HG02885 (cell line): ENCODE data around the gene OLFM1.

Source experiments
- ATAC-seq: cut with Tn5 transposase; IDR thresholded peaks from one replicate; pipeline ENCODE4 v1.9.1; 2021; ENCODE audit warnings: mild to moderate bottlenecking; ENCODE audit not compliant: unreplicated experiment, poor library complexity

Gene OLFM1

GRCh38 chr9:135075234-135076142 is 12.0 kb upstream of the OLFM1 start:
- no peak for ATAC-seq

DNA sequence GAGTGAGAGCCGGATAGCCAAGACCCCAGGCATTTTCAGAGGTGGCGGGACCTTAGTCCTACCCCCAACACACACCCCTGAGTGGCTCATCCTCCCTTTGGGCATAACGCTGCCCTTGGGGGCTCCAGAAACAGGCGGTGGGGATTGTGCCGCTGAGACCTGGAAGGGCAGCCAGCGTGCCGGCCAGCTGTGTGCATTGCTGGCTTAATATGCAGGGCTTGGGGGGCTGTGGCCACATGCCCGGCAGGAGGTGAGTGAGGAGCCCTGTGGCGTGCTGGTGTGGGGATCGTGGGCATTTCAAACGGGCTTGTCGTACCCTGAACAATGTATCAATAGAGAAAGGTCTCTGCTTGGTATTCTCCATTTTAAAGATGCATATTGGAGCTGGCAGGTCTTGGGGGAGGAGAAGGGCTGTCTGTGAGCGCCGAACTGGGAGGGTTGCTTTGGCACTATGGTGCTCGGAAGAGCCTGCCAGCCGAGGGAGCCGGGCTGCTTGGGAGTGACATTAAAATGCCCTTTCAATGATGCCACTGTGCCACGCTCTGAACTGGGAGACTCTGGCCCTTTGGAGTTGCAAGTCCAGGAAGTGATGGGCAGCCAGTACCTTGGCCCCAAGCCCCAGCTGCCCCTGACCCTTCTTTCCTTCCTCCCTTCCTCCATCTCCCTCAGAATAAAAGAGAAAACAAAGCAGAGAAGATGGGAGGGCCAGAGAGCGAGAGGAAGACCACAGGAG is 11.2 kb upstream of the OLFM1 start:
- ATAC-seq: no peak

GRCh38 chr9:135076876-135077430 is 10.5 kb upstream of the OLFM1 start:
- no peak for ATAC-seq

- no peak for ATAC-seq
Measured at GRCh38 chr9:135077497-135078200, 9.8 kb upstream of the OLFM1 start.

- ATAC-seq: no peak
Measured at GRCh38 chr9:135078361-135078821, 9.1 kb upstream of the OLFM1 start.

DNA sequence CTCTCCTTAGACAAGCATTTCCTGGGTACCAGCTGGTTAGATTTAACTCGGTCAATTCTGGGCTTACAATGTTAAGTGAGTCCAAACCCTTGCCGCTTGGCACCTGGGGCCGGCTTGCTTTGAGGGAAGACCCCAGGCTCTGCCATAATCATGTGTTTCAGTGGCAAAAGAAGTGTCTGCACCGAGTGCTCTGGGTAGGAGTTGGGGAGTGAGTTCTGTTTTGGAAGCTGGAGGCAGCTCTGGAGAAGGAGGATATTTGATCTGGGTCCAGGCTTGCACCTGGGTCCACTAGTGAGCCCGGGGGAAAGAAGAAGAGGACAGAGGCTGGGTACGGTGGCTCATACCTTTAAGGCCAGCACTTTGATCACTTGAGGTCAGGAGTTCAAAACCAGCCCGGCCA is 8.4 kb upstream of the OLFM1 start:
- ATAC-seq: no peak

- no peak for ATAC-seq
Measured at GRCh38 chr9:135079676-135080075, 7.8 kb upstream of the OLFM1 start.

DNA sequence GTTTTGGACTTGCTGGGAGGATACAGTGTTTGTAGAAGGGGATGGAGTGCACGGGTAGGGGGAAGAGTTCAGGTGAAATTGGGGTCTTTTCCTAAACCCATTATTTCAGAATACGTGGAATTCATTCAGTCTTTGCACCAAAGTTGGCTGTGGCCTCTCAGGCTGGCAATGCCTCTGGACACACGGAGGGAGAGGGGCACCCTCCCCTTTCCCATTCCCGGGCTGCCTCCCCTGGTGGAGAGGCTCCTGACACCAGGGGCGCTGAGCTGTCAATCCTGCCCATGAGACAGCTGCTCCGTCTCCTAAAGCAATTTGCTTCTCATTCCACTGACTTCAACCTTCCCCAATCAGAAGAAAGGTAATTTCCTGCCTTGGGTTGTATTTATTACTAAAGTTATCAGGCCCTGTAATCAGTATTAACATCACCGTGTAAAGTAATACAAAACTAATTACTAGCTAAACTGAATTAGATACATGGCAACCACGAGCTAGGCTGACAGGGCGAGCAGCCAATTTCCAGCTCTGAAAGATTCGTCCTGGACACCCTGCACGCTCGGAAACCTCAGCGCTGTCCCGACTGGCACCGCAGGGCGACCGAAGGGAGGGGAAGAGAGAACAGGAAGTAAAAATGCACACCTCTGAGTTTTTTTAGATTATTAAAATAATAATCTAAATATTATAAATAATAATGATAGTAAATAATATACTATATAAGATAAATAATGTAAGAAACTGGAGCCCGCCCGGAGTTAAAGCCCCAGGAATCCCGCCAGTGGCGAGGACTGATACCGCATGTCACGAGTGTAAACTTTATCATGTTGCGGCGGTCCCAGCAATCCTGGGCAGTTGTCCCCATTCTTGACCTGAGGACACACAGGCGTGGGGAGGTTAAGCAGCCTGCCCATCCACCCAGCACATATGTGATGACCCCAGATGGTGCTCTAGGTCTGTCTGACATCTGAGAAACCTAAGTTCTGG is 6.9 kb upstream of the OLFM1 start:
- ATAC-seq: no peak

GRCh38 chr9:135081264-135081660 is 6.2 kb upstream of the OLFM1 start:
- no peak for ATAC-seq

- no peak for ATAC-seq
Measured at GRCh38 chr9:135081731-135082130, 5.7 kb upstream of the OLFM1 start.

DNA sequence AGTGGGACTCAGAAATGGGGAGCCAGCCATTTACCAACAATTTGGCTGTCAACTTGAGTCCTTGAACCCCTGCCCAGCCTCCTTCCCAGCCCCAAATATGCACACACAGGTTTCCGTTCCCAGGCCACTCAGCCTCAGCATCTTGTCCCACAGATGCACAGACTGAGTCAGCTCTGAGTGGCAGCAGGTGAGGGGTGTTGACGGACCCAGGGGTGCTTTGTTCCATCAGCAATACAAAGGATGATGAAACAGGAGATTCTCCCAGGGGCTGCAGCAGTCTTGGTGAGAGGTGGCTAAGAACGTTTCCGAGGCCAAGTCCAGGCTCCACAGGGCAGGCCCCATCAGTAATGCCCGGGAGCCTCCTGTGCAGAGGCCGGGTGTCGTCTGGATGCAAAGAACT is 4.9 kb upstream of the OLFM1 start:
- ATAC-seq: no peak

DNA sequence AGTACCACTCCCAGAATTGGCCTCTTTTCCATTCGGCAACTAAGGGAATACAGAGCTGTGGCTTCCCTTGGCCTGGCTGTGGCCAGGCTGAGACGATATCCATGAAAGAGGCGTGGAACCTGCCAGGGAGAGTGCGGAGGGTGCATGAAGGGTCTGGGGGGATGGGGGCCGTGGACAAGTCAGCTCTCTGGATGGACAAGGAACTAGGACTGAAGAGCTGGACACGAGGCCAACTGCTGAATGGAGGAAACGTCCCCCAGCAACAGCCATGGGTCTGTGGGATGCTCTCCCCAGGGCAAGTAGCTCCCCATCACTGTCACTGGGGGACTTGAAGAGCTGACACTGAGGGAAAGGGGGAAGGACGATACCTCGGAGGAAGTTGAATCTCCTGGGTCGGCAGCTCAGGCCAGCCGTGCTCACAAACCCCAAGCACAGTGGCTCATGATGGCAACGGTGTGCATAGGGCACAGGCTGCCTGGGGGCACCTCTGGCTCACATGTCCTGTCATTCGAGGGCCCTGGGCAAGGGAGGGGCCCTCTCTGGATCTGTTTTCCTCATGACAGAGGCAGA is 4.1 kb upstream of the OLFM1 start:
- ATAC-seq: no peak

GRCh38 chr9:135083831-135084230 is 3.6 kb upstream of the OLFM1 start:
- no peak for ATAC-seq

- no peak for ATAC-seq
Measured at GRCh38 chr9:135084262-135084661, 3.2 kb upstream of the OLFM1 start.

DNA sequence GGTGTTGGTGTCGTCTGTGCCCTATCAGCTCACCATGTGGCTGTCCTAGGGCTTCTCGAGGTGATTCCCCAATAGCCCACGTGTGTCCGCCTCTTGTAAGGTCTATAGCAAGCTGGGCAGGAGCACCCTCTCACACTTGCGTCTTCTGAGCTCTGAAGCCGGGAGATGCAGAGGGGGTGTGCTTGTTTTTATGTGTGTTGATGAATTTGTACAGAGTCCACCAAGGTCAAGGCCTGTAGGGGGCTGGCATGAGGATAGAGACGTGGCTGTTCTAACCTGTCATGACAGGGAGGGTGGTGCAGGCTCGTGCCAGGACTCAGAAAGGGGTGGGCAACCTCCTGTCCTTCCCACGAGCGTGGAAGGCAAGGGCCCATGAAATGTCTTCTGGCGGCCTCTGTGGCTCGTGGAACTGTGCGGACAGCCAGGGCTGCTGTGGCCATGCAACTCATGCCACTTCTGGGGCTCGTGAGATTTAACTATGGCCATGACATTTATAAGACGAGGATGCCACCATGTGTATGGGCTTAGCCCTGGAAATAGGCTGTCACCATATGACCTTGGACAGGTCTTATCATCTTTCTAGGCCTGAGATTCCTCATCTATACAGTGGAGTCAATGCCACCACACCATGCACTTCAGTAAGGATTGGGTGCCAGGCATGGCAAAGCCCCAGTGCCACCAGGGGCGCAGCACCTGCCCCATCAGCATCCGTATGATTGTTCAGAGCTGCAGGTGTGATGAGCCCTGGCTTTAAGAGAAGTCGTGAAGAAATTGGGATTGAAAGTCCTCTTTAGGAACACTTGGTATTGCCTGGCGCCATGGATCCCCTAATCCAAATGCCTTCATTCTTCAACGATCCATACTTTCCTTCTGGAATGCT is 2.3 kb upstream of the OLFM1 start:
- ATAC-seq: no peak

DNA sequence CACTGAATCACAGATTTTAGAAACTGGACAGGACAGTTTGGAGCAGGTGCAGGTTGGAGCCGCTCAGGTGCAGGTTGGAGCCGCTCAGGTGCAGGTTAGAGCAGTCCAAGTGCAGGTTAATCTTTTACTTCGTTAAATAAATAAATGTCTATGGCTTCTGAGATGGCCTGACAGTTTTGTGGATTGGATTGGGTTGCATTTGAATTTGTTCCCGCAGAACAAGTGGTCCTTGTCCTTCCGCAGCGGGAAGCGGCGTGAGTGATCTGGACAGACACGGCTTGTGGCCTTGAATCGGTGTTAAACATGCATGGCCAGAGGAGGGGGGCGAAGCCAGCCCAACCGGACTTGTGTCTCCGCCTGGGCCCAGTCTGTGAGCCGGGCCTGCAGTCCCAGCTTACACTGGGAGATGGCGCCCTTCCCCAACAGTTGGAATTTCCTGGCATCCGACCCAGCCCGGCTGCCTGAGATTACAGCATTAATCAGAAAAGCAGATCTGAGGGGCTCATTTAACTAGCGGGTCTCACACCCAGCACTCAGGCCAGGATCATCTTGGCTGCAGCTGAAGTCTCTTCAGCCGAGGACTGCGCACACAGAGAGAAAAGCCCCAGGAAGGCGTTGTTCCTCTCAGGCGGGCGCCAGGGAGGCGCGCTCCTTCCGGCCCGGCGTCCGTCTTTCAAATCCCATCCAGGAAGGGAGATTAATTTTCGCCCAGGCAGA is 1.5 kb upstream of the OLFM1 start:
- no peak for ATAC-seq
